T-helper 2 cell treated with Interferon-gamma antibody and Interleukin-4, amounts not matched to agents 100 ng/mL and 5 ng/mL, for 36 hours (primary cell): ENCODE measurements around the gene EEF2KMT. TPM values are rescaled to one million over a fixed set of nuclear protein-coding genes. Genes with fewer than 3 reads are reported as not detected.
"Not testable (repeated sequence)": the region's sequence is repeated elsewhere in the genome, so short reads cannot be mapped to it uniquely, and the experiment has no call there.

Experiments used
- intact Hi-C: fragments of 100-400 bp; cut with micrococcal nuclease; formaldehyde crosslinking; loops from one replicate; pipeline ENCODE4 v1.15.1; 2023
- total RNA-seq: library from RNA; stranded (reverse); gene quantifications from 2 replicates; pipeline ENCODE4 v1.2.3, GENCODE V29; 2022

Gene EEF2KMT
- total RNA-seq, 1 donor from 2014 or later = 13.2 TPM

GRCh38 chr16:5096437-5097060, 1.0 kb downstream of the EEF2KMT start:
- intact Hi-C loops = loop anchor here (1.0 to 5.0 kb wide), 2 partner anchors 25 to 249 kb away; partner anchors contain the start of genes ALG1, GLYR1 and UBN1

GRCh38 chr16:5095145-5095830, 2.3 kb downstream of the EEF2KMT start:
- intact Hi-C loops = loop anchor here (5.0 kb wide), 1 partner anchor 248 kb away; the partner anchor contains the start of genes GLYR1 and UBN1

GRCh38 chr16:5093746-5094145, 3.8 kb downstream of the EEF2KMT start:
- intact Hi-C loops = loop anchor here (5.0 kb wide), 1 partner anchor 36 kb away; no protein-coding TSS in a partner anchor

GRCh38 chr16:5093081-5093480, 4.5 kb downstream of the EEF2KMT start:
- intact Hi-C loops = loop anchor here (5.0 kb wide), 1 partner anchor 36 kb away; no protein-coding TSS in a partner anchor

GRCh38 chr16:5090592-5090991, 7.0 kb downstream of the EEF2KMT start:
- intact Hi-C loops = loop anchor here (5.0 kb wide), 1 partner anchor 33 kb away; no protein-coding TSS in a partner anchor

GRCh38 chr16:5089911-5090555, 7.6 kb downstream of the EEF2KMT start:
- intact Hi-C loops = loop anchor here (5.0 kb wide), 1 partner anchor 33 kb away; no protein-coding TSS in a partner anchor

GRCh38 chr16:5088936-5089335, 8.7 kb downstream of the EEF2KMT start:
- intact Hi-C loops = not testable (repeated sequence)

GRCh38 chr16:5088086-5088790, 9.4 kb downstream of the EEF2KMT start:
- intact Hi-C loops = not testable (repeated sequence)

- intact Hi-C loops = not testable (repeated sequence)
These were observed 11.9 kb downstream of the EEF2KMT start for GRCh38 chr16:5085716-5086115.

- intact Hi-C loops = not testable (repeated sequence)
These were observed 12.8 kb downstream of the EEF2KMT start for GRCh38 chr16:5084802-5085201.

- intact Hi-C loops = not testable (repeated sequence)
These were observed 13.4 kb downstream of the EEF2KMT start for GRCh38 chr16:5084099-5084731.

GRCh38 chr16:5083646-5084045, 13.9 kb downstream of the EEF2KMT start:
- intact Hi-C loops = not testable (repeated sequence)

- intact Hi-C loops = not testable (repeated sequence)
These were observed 16.6 kb downstream of the EEF2KMT start for GRCh38 chr16:5080996-5081395.

GRCh38 chr16:5080461-5080860, 17.1 kb downstream of the EEF2KMT start:
- intact Hi-C loops = not testable (repeated sequence)

GRCh38 chr16:5078626-5079025, 19.0 kb downstream of the EEF2KMT start:
- intact Hi-C loops = no loop called here

GRCh38 chr16:5077304-5077703, 20.3 kb downstream of the EEF2KMT start:
- intact Hi-C loops = no loop called here

GRCh38 chr16:5075637-5076036, 22.0 kb downstream of the EEF2KMT start:
- intact Hi-C loops = no loop called here

- intact Hi-C loops = loop anchor here (5.0 kb wide), 1 partner anchor 226 kb away; the partner anchor contains the start of genes GLYR1 and UBN1
These were observed 23.8 kb downstream of the EEF2KMT start for GRCh38 chr16:5073771-5074170.

GRCh38 chr16:5073279-5073629, 24.3 kb downstream of the EEF2KMT start:
- intact Hi-C loops = loop anchor here (5.0 kb wide), 1 partner anchor 226 kb away; the partner anchor contains the start of genes GLYR1 and UBN1
